HG02884 (cell line): ENCODE results near the gene CYP27A1.
"Not testable (repeated sequence)": the region's sequence is repeated elsewhere in the genome, so short reads cannot be mapped to it uniquely, and the experiment has no call there.

Source experiments
- ATAC-seq: cut with Tn5 transposase; IDR thresholded peaks from one replicate; pipeline ENCODE4 v1.9.1; 2021; ENCODE audit warnings: mild to moderate bottlenecking, moderate library complexity; ENCODE audit not compliant: unreplicated experiment

CYP27A1 gene

DNA sequence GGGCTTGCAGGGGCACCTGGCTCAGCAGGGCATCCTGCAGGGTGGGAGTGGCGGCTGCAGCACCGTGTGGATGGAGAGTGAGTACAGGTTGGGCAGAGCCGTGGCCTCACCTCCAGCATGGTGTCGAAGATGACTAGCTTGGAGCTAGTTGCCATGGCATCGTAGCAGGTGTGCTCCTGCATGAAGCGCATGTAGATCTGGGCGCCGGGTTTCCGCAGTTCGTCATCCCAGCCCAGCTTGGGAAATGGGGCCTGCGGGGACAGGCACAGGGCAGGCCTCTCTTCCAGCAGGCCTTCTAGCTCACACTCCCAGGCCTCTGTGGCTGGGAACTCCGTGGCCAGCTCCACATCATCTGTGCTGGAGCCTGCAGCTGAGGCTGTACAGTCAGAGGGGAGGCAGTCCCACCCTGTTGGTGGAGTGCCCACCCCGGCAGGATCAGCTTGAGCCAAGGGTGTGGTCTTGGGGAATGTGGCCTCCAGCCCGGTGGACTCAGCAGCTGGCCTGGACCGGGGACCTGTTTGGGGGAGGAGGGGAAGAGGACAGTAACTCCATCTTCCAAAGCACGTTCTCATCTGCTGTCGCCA lies 48.0 kb downstream of the CYP27A1 start:
- no peak for ATAC-seq

DNA sequence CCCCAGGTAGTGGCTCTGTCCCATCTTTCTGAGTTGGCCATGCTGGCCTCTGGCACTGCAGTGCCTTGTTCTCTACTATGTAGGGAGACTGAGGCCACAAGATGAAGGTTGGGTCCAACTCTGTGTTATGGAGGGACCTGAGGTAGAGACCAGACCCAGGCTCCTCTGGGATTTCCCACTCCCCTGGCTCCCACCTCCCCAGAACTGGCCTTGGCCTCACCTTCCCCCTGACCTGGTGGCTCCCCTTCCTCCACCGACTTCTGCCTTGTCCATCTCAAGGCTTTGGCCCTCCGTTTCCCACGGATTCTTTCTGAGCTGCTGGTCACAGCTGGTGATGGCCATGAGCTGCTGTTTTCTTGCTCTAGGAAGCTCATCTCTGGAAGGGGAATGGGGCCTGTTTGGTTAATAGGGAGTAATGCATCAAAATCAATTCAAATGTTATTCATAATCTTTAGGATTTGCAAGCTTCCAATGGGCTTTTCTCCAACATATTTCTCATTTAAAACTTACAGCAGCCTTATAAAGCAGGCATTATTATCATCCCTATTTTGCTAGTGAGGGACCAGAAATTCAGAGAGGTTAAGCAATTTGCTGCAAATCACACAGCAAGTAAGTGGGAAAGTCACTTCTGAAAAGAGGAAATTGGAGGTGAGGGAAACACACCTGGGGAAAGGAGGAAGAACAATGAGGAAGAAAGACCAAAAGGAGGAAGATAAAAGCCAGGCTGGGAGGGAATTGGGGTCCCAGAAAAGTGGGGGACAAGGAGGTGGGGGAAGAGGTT lies 48.8 kb downstream of the CYP27A1 start:
- ATAC-seq = no peak

DNA sequence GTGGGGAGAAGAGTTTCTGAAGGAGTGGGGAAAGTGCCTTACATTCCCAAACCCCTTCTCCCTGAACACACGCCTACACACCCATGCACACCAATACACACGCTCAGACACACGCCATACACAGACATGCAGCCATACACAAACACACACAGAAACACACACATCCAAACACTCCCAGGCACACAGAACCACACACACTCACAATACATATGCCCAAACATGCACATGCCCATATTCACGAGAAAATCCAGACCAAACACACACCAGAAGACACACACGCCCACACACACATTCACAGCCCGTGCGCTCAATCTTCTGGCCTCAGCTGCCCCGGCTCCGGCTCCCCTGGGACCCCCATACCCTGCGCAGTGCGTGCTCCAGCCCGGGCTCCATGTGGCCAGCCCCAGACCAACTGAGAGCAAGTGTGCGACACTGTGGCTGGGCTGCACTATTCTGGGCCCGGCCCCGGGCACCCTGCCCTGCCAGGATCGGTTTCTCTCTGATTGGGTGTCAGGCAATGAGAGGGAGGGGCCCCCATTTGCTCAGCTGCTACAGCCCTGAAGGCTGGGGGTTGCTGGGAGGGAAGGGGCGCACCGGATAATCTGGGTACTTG lies 49.5 kb downstream of the CYP27A1 start, which contains the start of gene PRKAG3:
Gene PRKAG3, minus strand, starts transcription at position 426 of the 613 bp plus-strand sequence.
- ATAC-seq = no peak

DNA sequence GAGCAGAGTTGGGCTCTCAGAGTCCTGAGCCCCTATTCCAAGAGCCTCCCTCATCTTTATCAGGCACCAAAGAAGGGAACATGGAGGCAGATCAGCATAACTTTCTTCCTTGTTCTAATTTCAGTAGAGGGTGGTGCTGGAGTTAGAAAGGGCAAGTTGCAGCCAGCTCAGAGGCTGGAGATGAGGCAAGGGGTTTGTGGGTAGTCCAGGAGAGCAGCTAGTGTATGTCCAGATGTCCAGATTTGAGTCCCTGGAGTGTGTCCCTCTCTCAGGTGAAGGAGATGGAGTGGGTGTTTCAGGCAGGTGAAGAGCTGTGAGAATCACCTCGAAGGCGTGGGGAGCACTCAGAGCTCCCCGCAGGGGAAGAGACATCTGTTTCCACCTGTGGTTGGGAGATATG lies 50.1 kb downstream of the CYP27A1 start:
- ATAC-seq = no peak

DNA sequence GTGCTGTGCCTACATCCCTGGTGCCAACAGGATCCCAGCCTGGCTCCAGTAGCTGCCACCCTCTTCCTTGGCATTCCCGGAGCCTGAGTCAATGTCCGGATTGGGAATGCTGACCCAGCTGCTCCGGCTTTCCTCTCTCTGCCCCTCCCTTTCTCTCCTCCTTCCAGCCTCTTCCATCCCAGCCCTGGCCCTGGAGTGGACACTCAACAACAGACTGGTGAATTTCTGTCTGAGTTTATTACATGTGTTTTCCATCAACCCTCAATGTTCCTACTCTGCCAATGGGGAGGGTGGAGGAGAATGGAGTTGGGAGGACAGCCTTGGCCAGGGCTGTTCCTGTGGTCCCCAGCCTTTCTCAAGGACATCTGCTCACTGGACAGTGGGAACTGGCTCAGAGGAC lies 50.6 kb downstream of the CYP27A1 start:
- no peak for ATAC-seq

DNA sequence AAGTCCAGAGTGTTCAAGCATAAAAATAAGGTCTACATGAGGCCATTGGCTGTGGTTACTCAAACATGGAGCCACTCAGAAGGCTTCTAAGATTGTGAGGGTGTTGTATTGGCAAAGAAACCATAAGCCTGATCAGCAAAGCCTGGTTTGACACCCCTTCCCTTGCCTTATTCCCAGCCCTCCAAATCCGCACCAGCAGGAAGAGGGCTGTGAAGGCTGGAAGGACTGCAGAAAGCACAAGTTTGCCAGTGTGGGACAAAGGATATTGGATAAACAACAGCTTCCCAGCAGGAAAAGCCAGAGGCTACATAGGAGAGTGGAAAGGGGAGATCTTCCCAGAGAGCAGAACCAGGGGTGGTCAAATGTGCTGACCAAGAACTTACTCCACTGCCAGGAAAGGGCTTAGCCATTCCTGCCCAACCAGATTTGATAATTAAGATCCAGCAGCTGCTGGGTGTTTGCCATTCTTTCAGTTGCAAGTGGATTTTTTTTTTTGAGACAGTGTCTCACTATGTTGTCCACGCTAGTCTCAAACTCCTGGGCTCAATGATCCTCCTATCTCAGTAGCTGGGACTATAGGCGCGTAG lies 51.2 kb downstream of the CYP27A1 start:
- no peak for ATAC-seq

DNA sequence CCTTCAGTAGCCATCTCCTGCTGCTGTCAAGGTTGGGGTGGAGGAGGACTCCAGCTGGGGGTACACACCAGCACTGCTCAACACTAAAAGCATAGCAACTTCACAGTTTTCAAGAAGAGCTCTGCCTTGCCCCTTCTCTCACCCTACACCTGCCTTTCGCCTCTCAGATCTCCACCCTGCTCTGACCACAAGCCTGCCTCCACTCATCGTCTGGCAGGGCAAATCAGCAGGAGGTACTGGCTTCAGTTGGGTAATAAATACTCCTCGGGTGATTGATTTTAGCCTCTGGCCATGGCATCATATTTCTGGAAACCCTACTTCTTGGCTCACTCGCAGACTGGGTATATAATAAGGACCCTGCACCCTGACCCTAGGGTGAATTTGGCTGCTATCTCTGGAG lies 52.7 kb downstream of the CYP27A1 start:
- no peak for ATAC-seq

DNA sequence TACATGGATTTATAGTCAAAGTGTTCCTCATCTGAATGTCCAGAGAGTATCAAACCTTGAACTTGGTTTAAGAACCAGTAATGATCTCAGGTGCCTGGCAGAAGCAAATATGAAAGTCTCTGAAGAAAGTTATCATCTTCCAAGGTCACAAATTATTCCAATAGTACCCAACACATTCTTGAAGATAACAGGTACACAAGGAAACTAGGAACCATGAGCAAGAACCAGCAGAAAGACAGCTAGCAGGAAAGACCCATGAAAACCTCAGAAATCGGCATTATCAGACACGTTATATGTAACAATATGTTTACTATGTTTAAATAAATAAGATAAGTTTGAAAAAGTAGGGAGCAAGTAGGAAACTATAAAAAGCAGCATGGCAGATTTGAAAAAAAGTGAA lies 55.5 kb downstream of the CYP27A1 start:
- ATAC-seq = no peak

DNA sequence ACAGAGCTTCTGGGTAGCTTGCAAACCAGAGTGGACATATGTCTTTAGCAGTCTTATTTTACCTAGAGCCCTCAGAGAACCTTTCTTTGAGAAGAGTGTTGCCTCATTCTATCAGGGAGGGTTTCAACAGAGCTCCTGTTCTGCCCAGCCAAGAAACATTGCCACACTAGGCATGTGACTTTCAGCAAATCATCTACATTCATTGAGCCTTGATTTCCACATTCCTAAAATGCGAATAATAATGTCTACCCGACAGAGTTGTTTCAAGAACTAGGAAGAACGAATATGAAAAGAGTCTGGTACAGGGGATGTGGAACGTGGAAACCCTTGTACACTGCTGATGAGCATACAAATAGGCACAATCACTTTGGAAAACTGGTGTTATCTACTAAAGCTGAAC lies 57.5 kb downstream of the CYP27A1 start:
- ATAC-seq = no peak

DNA sequence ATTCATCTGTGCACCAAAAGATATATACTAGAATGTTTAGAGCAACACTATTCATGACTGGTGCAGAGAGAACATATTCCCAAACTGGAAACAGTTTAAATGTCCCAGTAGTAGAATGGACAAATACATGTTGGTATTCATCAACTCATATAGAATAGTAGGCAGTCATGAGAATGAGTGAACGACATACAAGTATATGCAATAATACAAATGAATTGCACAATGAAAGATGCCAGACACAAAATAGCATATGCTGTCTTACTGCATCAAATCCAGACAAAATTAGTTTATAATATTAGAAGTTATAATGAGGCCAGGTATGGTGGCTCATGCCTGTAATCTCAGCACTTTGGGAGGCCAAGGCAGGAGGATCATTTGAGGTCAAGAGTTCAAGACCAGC lies 57.9 kb downstream of the CYP27A1 start:
- no peak for ATAC-seq

DNA sequence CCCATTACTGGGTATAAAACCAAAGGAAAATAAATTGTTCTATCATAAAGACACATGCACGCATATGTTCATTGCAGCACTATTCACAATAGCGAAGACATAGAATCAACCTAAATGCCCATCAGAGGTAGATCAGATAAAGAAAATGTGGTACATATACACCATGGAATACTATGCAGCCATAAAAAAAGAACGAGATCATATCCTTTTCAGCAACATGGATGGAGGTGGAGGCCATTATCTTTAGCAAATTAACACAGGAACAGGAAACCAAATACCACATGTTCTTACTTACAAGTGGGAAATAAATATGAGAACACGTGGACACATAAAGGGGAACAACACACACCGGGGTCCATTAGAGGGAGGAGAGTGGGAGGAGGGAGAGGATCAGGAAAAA lies 62.4 kb downstream of the CYP27A1 start:
- ATAC-seq = not testable (repeated sequence)

DNA sequence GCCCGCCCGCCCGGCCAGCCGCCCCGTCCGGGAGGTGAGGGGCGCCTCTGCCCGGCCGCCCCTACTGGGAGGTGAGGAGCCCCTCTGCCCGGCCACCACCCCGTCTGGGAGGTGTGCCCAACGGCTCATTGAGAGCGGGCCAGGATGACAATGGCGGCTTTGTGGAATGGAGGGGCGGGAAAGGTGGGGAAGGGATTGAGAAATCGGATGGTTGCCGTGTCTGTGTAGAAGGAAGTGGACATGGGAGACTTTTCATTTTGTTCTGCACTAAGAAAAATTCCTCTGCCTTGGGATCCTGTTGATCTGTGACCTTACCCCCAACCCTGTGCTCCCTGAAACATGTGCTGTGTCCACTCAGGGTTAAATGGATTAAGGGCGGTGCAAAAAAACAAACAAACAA lies 65.0 kb downstream of the CYP27A1 start:
- not testable (repeated sequence) for ATAC-seq

DNA sequence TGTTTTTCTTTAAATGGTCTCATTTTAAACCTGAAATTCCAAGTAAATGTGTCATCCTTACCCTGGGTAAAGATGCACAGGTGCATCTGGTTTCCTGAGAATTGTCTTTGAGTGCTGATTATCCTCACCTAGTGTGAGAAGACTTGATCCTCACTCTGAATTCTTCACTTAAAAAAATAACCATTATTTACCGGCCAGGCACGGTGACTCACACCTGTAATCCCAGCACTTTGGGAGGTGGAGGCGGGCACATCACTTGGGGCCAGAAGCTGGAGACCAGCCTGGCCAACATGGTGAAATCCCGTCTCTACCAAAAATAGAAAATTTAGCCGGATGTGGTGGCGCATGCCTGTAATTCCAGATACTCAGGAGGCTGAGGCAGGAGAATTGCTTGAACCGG lies 67.8 kb downstream of the CYP27A1 start:
- no peak for ATAC-seq

DNA sequence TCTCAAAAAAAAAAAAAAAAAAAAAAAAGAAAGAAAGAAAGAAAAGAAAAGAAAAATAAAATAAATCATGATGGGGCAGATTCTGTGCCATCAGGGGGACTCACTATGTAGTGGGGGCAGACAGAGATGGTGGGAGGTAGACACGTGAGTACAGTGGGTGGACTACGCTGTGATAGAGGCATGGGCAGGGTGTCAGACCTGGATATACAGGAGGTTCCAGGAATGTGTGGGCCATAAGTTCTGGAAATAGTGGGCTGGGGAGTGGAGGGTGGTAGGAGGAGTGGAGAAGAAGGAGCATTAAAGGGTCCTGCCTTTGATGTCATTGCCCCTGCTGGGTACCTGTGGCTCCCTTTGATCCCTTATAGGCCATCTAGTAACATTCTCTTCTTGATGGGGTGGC lies 68.8 kb downstream of the CYP27A1 start:
- ATAC-seq = no peak

DNA sequence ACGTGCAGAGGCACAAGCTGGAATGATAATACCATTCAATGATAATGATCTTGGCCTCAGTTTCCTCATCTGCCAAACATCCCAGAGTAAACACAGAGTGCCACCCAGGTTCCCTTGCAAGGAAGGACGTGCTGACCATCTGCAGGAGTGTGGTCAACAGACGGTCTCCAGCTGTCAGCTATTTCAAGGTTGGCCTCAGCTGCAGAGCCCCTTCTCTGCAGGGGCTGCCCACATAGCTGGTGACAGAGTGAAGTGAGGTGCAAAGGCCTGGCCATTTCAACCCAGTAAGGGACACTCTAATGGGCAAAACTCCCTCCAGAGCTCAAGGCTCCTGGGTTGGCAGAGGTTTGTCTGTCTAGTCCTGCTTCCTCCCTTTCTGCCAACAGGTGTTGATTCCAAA lies 69.3 kb downstream of the CYP27A1 start:
- no peak for ATAC-seq

DNA sequence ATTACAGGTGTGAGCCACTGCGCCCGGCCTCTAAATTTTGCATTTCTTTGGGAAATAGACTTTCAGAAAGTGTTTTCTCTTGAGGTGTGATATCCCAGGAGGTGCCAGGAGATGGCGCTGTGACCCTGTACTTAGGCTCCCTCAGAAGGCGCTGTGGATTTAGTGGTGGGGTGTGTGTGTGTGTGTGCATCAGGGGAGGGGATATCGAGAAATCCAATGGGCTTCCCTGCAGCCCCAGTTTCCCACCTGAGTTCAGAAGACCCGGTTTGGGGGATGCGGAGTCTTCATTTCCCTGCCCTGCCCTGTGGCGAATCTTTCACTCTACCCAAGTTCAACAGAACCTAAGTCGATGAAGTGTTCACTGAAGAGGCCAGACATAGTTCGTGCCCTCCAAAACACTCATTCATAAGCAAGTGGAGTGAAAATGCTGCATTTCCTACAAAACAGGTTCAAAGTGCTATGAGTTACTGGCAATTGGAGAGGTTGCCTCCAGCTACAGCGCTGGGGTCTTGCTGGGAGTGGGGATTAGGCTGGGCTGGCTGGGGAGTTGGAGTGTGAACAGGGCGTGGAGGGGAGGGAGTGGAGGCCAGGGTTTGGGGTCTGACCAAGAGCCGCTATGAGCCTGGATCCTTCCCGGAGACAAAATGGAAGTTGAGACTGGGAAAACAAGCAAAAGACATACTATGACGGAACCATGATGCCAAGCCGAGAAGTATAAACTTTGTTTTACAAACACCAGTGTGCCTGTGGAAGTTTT lies 71.1 kb downstream of the CYP27A1 start:
- ATAC-seq = no peak

DNA sequence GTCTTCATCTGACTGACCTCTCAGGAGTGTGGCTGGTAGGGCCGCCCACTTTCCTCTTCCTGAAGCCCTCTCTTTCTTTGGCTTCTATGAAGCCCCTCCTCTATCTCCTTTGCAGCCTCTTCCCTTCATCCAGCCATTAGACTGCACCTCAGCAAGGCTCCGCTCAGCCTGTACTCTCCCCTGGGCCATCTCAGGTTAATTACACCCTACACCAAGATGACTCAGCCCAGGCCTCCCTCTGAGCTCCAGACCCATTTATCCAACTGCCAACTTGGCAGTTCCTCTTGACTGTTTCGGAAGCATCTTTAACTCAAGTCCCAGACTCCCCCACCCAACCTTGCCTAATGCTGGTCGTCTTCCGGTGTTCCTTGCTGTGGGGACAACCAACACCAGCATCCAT lies 71.8 kb downstream of the CYP27A1 start:
- ATAC-seq = no peak

DNA sequence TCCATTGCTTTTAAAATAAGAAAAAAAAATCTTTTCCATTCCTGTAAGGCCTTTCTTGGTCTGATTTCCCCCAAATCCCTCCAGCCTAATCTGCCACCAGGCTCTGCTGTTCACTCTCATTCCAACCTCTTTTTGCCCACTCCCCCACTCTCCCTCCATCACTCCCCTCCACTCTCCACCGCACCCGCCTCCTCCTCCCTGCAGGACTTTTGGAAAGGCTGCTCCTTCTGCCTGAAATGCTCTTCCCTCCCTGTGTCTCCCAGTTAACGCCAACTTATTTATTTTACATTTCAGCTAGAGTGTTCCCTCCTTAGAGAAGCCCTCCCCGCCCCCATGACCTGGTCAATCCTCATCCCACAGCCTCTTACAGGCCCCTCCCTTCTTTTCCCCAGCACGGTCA lies 72.9 kb downstream of the CYP27A1 start:
- ATAC-seq = no peak

DNA sequence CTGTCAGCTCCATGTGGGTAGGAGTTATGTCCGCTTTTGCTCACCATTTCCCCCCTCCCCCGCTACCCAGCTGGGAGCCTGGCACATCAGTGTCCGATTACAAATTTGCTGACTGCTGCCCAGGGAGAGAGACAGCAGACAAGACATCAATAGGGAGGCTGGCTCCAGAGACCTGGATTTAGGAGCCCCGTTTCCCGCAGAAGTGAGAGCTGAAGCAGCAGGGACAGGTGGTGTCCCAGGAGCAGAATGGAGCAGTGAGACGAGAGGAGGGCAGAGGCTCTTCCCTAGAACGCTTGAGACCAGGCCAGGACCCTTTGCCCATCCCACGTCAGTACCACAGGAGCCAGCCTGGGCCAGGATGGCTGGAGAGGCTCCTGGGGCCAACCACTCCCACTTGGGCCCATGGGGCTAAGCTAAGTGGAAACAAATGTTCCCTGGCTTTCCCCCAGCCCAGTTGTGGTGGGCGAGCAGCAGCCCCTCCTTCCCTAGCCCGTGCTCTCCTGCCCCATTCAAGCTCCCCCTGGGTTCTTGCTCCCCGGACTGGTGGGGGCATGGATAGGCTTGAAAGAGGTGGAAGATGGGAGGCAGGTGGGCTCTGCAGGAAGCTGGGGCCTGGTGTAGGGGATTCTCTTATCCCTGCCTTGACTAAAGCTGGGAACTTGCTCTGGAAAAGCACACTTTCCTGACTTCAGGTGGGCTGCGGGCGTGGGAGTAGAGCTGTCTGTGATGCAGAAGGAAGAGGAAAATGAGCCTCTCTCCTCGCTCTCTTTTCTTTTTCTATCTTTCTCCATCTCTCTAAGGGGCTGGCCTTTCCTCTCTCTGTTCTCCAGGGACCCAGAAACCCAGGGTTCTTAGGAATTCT lies 73.6 kb downstream of the CYP27A1 start:
- no peak for ATAC-seq

DNA sequence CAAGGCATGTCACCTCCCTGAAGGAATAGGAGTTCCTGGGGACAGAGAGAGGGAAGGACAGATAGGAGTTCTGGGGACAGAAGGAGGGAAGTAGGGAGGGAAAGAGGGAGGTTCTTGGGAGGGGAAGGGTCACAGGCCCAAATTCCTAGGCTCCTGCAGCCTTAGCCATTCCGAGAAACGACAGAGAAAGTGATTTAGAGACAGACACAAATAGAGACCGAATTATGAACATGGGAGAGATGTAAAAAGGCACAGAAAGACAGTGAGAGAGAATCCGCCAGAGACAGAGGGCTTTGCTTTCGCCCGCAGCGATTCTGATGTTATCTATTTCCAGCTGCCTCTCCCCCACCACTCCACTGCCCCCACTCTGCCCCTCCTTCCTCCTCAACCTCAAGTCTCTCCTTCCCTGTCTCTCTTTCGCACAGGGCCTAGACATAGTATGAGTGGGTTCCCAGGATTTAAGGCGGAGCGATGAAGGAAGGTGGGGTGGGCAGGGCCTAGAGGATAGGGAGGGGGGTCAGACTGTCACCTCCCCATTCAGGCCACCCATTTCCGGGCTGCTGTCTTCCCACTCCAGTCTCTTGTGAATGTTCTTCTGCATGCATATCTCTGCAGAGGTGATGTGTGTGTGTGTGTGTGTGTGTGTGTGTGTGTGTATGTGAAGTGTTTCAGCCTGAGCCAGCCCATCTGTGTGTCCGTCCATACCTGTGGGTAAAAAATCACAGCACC lies 74.4 kb downstream of the CYP27A1 start:
- no peak for ATAC-seq
